Suprapubic skin (tissue), 4 donors: ENCODE results near the gene ATG2B. TPM values are rescaled to one million over a fixed set of nuclear protein-coding genes. Genes with fewer than 3 reads are reported as not detected.

Source experiments
- DNase-seq, 2 donors: peaks; one replicate each; pipeline ENCODE4 v3.0.0-alpha.2; 2019; ENCODE audit warnings: low spot score in 2 of 2
- H3K27ac ChIP-seq: fragments of 200-600 bp; sonication (generic); one replicate; pipeline ENCODE4 v1.5.1; 2019
- H3K27me3 ChIP-seq: fragments of 200-600 bp; sonication (generic); one replicate; pipeline ENCODE4 v1.5.1; 2019
- H3K36me3 ChIP-seq: fragments of 200-600 bp; sonication (generic); one replicate; pipeline ENCODE4 v1.5.1; 2019
- H3K4me1 ChIP-seq: fragments of 200-600 bp; sonication (generic); one replicate; pipeline ENCODE4 v1.5.1; 2019
- H3K4me3 ChIP-seq: fragments of 200-600 bp; sonication (generic); one replicate; pipeline ENCODE4 v1.5.1; 2019; ENCODE audit warnings: mild to moderate bottlenecking
- H3K9me3 ChIP-seq: fragments of 200-600 bp; sonication (generic); one replicate; pipeline ENCODE4 v1.5.1; 2019
- EP300 ChIP-seq: sonication (generic); formaldehyde crosslinking; IDR thresholded peaks from one replicate; pipeline ENCODE4 v1.6.1; 2017; ENCODE audit warnings: antibody characterized with exemption
- POLR2A ChIP-seq, 2 donors: fragments of 450-650 bp; IDR thresholded peaks; one replicate each; pipeline ENCODE4 v1.6.1; 2017; ENCODE audit warnings: antibody characterized with exemption in 2 of 2, mild to moderate bottlenecking in 2 of 2, moderate library complexity in 2 of 2
- POLR2AphosphoS5 ChIP-seq, 3 donors: sonication (generic); formaldehyde crosslinking; IDR thresholded peaks; one replicate each; pipeline ENCODE4 v1.6.1; 2017; ENCODE audit warnings: antibody characterized with exemption in 3 of 3
- WGBS: methylation state at CpG from one replicate; pipeline ENCODE4 v1.1.5; 2018; 5-methylcytosine and 5-hydroxymethylcytosine counted together
- total RNA-seq, 4 donors: library from RNA; depleted of rRNA; stranded (reverse); fragments of >200 nt; gene quantifications; one replicate each; pipeline ENCODE4 v1.1.0, GENCODE V29; 2016
- TF ChIP-seq, protein P1 (sequence below), 2 donors: fragments of 200-600 bp in 1 of 2; fragments of 450-650 bp in 1 of 2; sonication (generic) in 1 of 2; IDR thresholded peaks; one replicate each; pipeline ENCODE4 v1.5.1; 2016 to 2019; ENCODE audit warnings: antibody characterized with exemption in 2 of 2, mild to moderate bottlenecking in 1 of 2, moderate library complexity in 1 of 2

ATG2B gene
- total RNA-seq, 4 donors from 2014 or later, result 24.6 to 103 (median 42.8) TPM

DNA sequence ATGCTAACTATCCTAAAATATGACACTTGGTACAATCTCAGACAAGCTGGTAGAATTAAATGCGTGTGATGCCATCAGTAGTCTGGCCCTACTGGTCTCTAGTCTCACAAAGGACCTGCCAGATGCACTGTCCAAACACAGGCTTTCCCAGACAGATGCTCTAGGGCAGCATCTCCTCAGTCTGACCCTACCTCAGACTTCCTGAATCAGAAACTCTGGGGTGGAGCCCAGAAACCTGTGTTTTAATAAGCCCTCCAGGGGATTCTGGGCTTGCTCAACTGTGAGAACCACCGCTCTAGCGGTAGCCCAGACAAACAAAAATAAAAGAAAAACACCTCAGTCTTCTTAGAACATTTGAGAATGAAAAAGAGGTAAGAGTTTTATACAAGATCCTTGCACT is 59.2 kb downstream of the ATG2B start:
- DNase-seq, result no peak
- no peak overlapping the region for H3K4me3 ChIP-seq
- H3K36me3 ChIP-seq, result peaks cover 75% of the 10 kb centered on the region
- no peak for TF ChIP-seq POLR2A (IDR thresholded peaks at IDR 0.05)
- TF ChIP-seq, protein P1, sequence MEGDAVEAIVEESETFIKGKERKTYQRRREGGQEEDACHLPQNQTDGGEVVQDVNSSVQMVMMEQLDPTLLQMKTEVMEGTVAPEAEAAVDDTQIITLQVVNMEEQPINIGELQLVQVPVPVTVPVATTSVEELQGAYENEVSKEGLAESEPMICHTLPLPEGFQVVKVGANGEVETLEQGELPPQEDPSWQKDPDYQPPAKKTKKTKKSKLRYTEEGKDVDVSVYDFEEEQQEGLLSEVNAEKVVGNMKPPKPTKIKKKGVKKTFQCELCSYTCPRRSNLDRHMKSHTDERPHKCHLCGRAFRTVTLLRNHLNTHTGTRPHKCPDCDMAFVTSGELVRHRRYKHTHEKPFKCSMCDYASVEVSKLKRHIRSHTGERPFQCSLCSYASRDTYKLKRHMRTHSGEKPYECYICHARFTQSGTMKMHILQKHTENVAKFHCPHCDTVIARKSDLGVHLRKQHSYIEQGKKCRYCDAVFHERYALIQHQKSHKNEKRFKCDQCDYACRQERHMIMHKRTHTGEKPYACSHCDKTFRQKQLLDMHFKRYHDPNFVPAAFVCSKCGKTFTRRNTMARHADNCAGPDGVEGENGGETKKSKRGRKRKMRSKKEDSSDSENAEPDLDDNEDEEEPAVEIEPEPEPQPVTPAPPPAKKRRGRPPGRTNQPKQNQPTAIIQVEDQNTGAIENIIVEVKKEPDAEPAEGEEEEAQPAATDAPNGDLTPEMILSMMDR (IDR thresholded peaks at IDR 0.05), result no peak
- TF ChIP-seq EP300, result no peak
- no peak overlapping the region for H3K27ac ChIP-seq
- no peaks in the 10 kb centered on the region for H3K4me1 ChIP-seq
- 82% methylated on average over 3 of the region's 3 CpGs for WGBS
- H3K27me3 ChIP-seq, result no peaks in the 10 kb centered on the region
- H3K9me3 ChIP-seq, result no peaks in the 10 kb centered on the region

DNA sequence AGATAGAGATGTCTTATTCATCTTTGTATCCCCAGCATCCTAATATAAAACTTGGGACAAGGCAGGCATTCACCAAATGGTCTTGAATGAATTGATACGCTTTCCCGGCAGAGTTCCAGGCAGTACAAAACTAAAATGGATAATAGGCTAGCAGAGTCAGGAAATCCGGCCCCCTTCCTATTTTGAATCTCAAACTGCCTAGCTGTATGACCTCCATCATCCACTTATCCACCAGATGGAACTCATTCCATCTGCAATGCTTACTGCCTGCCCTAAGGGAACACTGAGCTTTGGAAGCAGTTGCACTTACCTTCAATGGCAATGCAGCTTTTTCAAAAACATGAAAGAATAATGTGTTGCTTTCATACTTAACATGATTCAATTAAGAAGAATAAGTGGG is 63.7 kb downstream of the ATG2B start:
- Histone ChIP-seq H3K36me3 (peaks cover 43% of the 10 kb centered on the region), H3K27me3 (no peaks in the 10 kb centered on the region), H3K4me3 (no peak overlapping the region), H3K27ac (no peak overlapping the region), H3K4me1 (no peaks in the 10 kb centered on the region), H3K9me3 (no peaks in the 10 kb centered on the region)
- TF ChIP-seq, protein P1 (IDR thresholded peaks at IDR 0.05), result no peak
- TF ChIP-seq EP300 (no peak), POLR2A (IDR thresholded peaks at IDR 0.05) (no peak), POLR2AphosphoS5 (IDR thresholded peaks at IDR 0.05) (no peak)
- 55% methylated on average over 3 of the region's 3 CpGs for WGBS
- DNase-seq, result no peak

DNA sequence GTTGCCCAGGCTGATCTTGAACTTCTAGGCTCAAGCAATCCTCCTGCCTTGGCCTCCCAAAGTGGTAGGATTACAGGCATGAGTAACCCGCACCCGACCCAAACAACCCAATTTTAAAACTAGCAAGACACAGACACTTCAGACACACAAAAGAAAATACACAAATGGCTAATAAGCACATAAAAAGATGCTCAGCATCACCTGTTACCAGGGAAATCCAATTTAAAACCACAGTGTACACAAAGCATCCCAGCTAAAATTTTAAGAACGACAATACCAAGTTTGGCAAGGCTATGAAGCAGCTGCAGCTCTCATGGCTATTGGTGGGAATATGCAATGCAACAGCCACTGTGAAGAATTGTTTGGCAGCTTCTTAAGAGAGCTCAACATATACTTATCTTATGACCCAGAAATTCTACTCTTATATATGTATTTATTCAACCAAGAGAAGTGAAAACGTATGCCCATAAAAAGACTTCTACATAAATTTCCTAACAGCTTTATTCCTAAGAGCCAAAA is 65.1 kb downstream of the ATG2B start:
- Histone ChIP-seq H3K9me3 (no peaks in the 10 kb centered on the region), H3K36me3 (peaks cover 43% of the 10 kb centered on the region), H3K4me1 (no peaks in the 10 kb centered on the region), H3K4me3 (no peak overlapping the region), H3K27me3 (no peaks in the 10 kb centered on the region), H3K27ac (no peak overlapping the region)
- 96% methylated on average over 4 of the region's 4 CpGs for WGBS
- TF ChIP-seq POLR2A (IDR thresholded peaks at IDR 0.05) (no peak), POLR2AphosphoS5 (IDR thresholded peaks at IDR 0.05) (no peak), EP300 (no peak)
- TF ChIP-seq, protein P1 (IDR thresholded peaks at IDR 0.05), result no peak
- no peak for DNase-seq

DNA sequence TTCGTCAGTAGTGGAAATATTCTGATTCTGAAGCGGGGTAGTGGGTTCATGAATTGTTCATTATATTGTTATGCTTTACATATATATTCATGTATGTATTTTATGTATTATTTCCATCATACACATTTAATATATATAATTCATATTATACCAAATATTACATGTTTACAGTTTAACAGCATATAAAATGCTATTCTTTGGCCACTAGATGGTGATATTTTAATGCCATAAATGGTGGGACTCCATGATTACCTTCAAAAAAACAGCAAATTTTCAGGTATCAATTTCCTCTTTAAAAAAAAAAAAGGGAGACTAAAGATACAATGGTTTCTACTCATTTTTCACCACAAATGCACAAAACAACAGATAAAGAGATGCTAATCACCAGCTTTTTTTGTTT is 66.1 kb downstream of the ATG2B start:
- TF ChIP-seq POLR2AphosphoS5 (IDR thresholded peaks at IDR 0.05), result no peak
- TF ChIP-seq, protein P1 (IDR thresholded peaks at IDR 0.05), result peak in 1 of 2 donors; percentile 23
- 97% methylated on average over 2 of the region's 2 CpGs for WGBS
- no peak overlapping the region for H3K27ac ChIP-seq
- no peaks in the 10 kb centered on the region for H3K9me3 ChIP-seq
- H3K27me3 ChIP-seq, result no peaks in the 10 kb centered on the region
- H3K4me1 ChIP-seq, result no peaks in the 10 kb centered on the region
- H3K4me3 ChIP-seq, result no peak overlapping the region
- peaks cover 39% of the 10 kb centered on the region for H3K36me3 ChIP-seq
- DNase-seq, result no peak

DNA sequence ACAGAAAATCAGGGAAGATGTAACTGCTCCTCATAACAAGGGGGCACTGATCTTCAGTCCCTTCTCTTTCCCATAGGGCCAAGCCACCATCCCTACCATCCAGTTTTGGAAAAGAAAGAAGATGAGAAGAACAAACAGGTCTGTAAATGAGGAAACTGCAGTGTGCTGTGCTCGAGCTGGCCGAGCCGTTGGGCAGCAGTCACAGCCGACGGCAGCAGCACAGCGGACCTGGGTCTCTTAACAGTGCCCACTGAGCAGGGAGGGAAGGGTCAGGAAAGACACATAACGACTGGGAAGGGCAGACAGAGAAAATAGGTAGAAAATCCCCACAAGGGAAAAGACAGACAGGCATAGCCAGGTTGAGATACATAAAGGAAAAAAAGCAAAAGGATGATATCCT is 68.9 kb downstream of the ATG2B start:
- H3K27me3 ChIP-seq, result no peaks in the 10 kb centered on the region
- H3K27ac ChIP-seq, result no peak overlapping the region
- DNase-seq, result no peak
- H3K36me3 ChIP-seq, result peaks cover 51% of the 10 kb centered on the region
- 82% methylated on average over 7 of the region's 7 CpGs for WGBS
- no peaks in the 10 kb centered on the region for H3K4me1 ChIP-seq
- H3K9me3 ChIP-seq, result no peaks in the 10 kb centered on the region
- H3K4me3 ChIP-seq, result no peak overlapping the region
- TF ChIP-seq, protein P1 (IDR thresholded peaks at IDR 0.05), result no peak
- TF ChIP-seq POLR2AphosphoS5 (IDR thresholded peaks at IDR 0.05), result no peak
- TF ChIP-seq EP300, result no peak
- no peak for TF ChIP-seq POLR2A (IDR thresholded peaks at IDR 0.05)
